Stimulated activated CD4-positive, alpha-beta T cell treated with anti-CD3 and anti-CD28 coated beads, Interleukin-1b, Interleukin-23, amount 100 ng/mL, for 24 hours (primary cell): ENCODE measurements around the gene AP5B1.
"Not testable (repeated sequence)": the region's sequence is repeated elsewhere in the genome, so short reads cannot be mapped to it uniquely, and the experiment has no call there.

ENCODE experiments used
- DNase-seq, 4 experiments: peaks; one replicate each; pipeline ENCODE4 v3.0.0-alpha.2; 2020; ENCODE audit warnings: low read depth in 4 of 4, low spot score in 1 of 4

Gene AP5B1

GRCh38 chr11:65767806-65768205 lies 13.0 kb downstream of the AP5B1 start:
- not testable (repeated sequence) for DNase-seq

GRCh38 chr11:65767406-65767805 lies 13.4 kb downstream of the AP5B1 start:
- DNase-seq, result no peak

GRCh38 chr11:65766535-65766934 lies 14.2 kb downstream of the AP5B1 start:
- DNase-seq, result no peak

- no peak for DNase-seq
These were observed 16.3 kb downstream of the AP5B1 start for GRCh38 chr11:65764434-65764833.

- DNase-seq, result not testable (repeated sequence)
These were observed 18.0 kb downstream of the AP5B1 start for GRCh38 chr11:65762816-65763215.

GRCh38 chr11:65762169-65762568 lies 18.6 kb downstream of the AP5B1 start:
- DNase-seq, result not testable (repeated sequence)

- DNase-seq, result no peak
These were observed 35.7 kb downstream of the AP5B1 start for GRCh38 chr11:65745049-65745448.

GRCh38 chr11:65744699-65745042 lies 36.1 kb downstream of the AP5B1 start:
- no peak for DNase-seq

GRCh38 chr11:65744026-65744698 lies 36.6 kb downstream of the AP5B1 start:
- DNase-seq, result no peak

- no peak for DNase-seq
These were observed 37.1 kb downstream of the AP5B1 start for GRCh38 chr11:65743681-65744025.

GRCh38 chr11:65742353-65742752 lies 38.4 kb downstream of the AP5B1 start:
- no peak for DNase-seq

- DNase-seq, result no peak
These were observed 39.6 kb downstream of the AP5B1 start for GRCh38 chr11:65741185-65741584.

GRCh38 chr11:65739022-65739421 lies 41.8 kb downstream of the AP5B1 start:
- no peak for DNase-seq

- DNase-seq, result no peak
These were observed 44.0 kb downstream of the AP5B1 start for GRCh38 chr11:65736810-65737209.

GRCh38 chr11:65735111-65735510 lies 45.7 kb downstream of the AP5B1 start:
- not testable (repeated sequence) for DNase-seq

- no peak for DNase-seq
These were observed 50.3 kb downstream of the AP5B1 start for GRCh38 chr11:65730461-65730860.

- DNase-seq, result no peak
These were observed 52.9 kb downstream of the AP5B1 start for GRCh38 chr11:65727865-65728264.

- DNase-seq, result no peak
These were observed 54.1 kb downstream of the AP5B1 start for GRCh38 chr11:65726660-65727059.
